Measurements from ENCODE around the gene CARMIL1.

Gene CARMIL1

GRCh38 chr6:25366903-25367545, 87.8 kb downstream of the CARMIL1 start:
- Histone ChIP-seq H3K36me3 (ENCODE audit: insufficient read depth) (no peaks in the 10 kb centered on the region), H3K4me1 (ENCODE audit: low read depth, poor library complexity, severe bottlenecking) (peaks cover 77% of the 10 kb centered on the region), H3K27ac (peak overlapping the region; percentile 52), H3K4me3 (IDR thresholded peaks at IDR 0.05; ENCODE audit: insufficient read depth, low read depth, low read length) (no peak overlapping the region), H3K79me2 (ENCODE audit: insufficient read depth, low read depth) (peaks cover 29% of the 10 kb centered on the region; the same call in 1 of the 2 replicates), H3K27me3 (ENCODE audit: insufficient read depth, low read depth) (no peaks in the 10 kb centered on the region), H2AFZ (ENCODE audit: low read depth) (peak overlapping the region; percentile 7; the same call in 1 of the 2 replicates), H3K9ac (no peak overlapping the region; the same call in 1 of the 2 replicates), H3K4me2 (peak overlapping the region; percentile 79), H4K20me1 (ENCODE audit: insufficient read depth) (no peaks in the 10 kb centered on the region)
- TF ChIP-seq CTCF (conservative IDR thresholded peaks at IDR 0.05; ENCODE audit: low read depth, low read length): no peak

GRCh38 chr6:25369036-25369432, 89.9 kb downstream of the CARMIL1 start:
- Histone ChIP-seq H3K27me3 (ENCODE audit: insufficient read depth, low read depth) (no peaks in the 10 kb centered on the region), H3K36me3 (ENCODE audit: insufficient read depth) (no peaks in the 10 kb centered on the region), H2AFZ (ENCODE audit: low read depth) (peak overlapping the region; percentile 41; the same call in 1 of the 2 replicates), H3K27ac (peak overlapping the region; percentile 81), H4K20me1 (ENCODE audit: insufficient read depth) (no peaks in the 10 kb centered on the region), H3K4me1 (ENCODE audit: low read depth, poor library complexity, severe bottlenecking) (peaks cover 92% of the 10 kb centered on the region), H3K9ac (peak overlapping the region; percentile 57; the same call in 1 of the 2 replicates), H3K79me2 (ENCODE audit: insufficient read depth, low read depth) (peaks cover 46% of the 10 kb centered on the region; the same call in 1 of the 2 replicates), H3K4me3 (IDR thresholded peaks at IDR 0.05; ENCODE audit: insufficient read depth, low read depth, low read length) (no peak overlapping the region), H3K4me2 (peak overlapping the region; percentile 97)
- no peak for TF ChIP-seq CTCF (conservative IDR thresholded peaks at IDR 0.05; ENCODE audit: low read depth, low read length)

- peaks cover 97% of the 10 kb centered on the region for H3K4me1 ChIP-seq (ENCODE audit: low read depth, poor library complexity, severe bottlenecking)
- H3K79me2 ChIP-seq (ENCODE audit: insufficient read depth, low read depth): peaks cover 51% of the 10 kb centered on the region; the same call in 1 of the 2 replicates
- no peaks in the 10 kb centered on the region for H3K27me3 ChIP-seq (ENCODE audit: insufficient read depth, low read depth)
- peak overlapping the region; percentile 97 for H3K4me2 ChIP-seq
- H3K4me3 ChIP-seq (IDR thresholded peaks at IDR 0.05; ENCODE audit: insufficient read depth, low read depth, low read length): no peak overlapping the region
- no peaks in the 10 kb centered on the region for H4K20me1 ChIP-seq (ENCODE audit: insufficient read depth)
- H2AFZ ChIP-seq (ENCODE audit: low read depth): peak overlapping the region; percentile 41; the same call in 1 of the 2 replicates
- no peaks in the 10 kb centered on the region for H3K36me3 ChIP-seq (ENCODE audit: insufficient read depth)
- no peak for TF ChIP-seq CTCF (conservative IDR thresholded peaks at IDR 0.05; ENCODE audit: low read depth, low read length)
- peak overlapping the region; percentile 57; the same call in 1 of the 2 replicates for H3K9ac ChIP-seq
- H3K27ac ChIP-seq: peak overlapping the region; percentile 81
Observed at GRCh38 chr6:25369433-25370177, 90.4 kb downstream of the CARMIL1 start.

- H2AFZ ChIP-seq (ENCODE audit: low read depth): peak overlapping the region; percentile 41; the same call in 1 of the 2 replicates
- no peaks in the 10 kb centered on the region for H3K36me3 ChIP-seq (ENCODE audit: insufficient read depth)
- peak overlapping the region; percentile 81 for H3K27ac ChIP-seq
- peaks cover 60% of the 10 kb centered on the region for H3K79me2 ChIP-seq (ENCODE audit: insufficient read depth, low read depth)
- no peaks in the 10 kb centered on the region for H4K20me1 ChIP-seq (ENCODE audit: insufficient read depth)
- peak overlapping the region; percentile 57; the same call in 1 of the 2 replicates for H3K9ac ChIP-seq
- no peak for TF ChIP-seq CTCF (conservative IDR thresholded peaks at IDR 0.05; ENCODE audit: low read depth, low read length)
- no peaks in the 10 kb centered on the region for H3K27me3 ChIP-seq (ENCODE audit: insufficient read depth, low read depth)
- peaks cover 93% of the 10 kb centered on the region for H3K4me1 ChIP-seq (ENCODE audit: low read depth, poor library complexity, severe bottlenecking)
- H3K4me3 ChIP-seq (IDR thresholded peaks at IDR 0.05; ENCODE audit: insufficient read depth, low read depth, low read length): no peak overlapping the region
- H3K4me2 ChIP-seq: peak overlapping the region; percentile 97
Observed at GRCh38 chr6:25370178-25371036, 91.2 kb downstream of the CARMIL1 start.

Measured in KMS-11 (cell line).